Measurements from ENCODE around the gene NPM3. TPM values are rescaled to one million over a fixed set of nuclear protein-coding genes. Genes with fewer than 3 reads are reported as not detected.
A peak's percentile ranks its signal among the peaks of the same experiment; 100 is the strongest.

NPM3 gene
- total and polyA plus RNA-seq, 2 of the 4 experiments (the other 2 are of a cell fraction), result 84.1 to 112 TPM

DNA sequence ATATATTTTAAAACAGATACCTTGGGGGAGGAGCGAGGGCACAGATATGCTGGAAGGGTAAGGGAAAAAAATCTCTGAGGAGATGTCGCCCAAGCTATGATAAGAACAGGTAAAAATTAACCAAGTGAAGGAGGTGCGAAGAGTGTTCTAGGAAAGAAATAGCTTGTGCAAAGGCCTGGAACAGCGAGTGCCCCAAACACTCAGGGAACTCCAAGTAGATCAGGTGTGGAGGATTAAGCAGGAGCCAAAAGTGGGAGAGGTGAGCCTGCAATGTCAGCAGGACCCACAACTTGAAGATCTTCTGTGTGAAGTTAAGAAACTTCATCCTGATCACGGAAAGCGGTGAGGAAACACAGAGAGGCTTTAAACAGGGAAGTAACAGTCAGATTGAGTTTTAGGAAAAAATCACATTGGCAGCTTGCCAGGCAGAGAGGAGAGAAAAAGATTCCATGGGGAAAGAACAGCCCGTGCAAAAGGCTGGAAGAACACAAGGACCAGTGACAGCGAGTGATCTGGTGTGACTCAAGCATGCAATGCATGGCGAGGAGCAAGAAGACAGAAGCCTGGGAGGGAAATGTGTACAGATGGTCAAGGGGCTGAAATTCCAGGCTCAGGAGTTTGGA, 38.1 kb downstream of the NPM3 start:
- in situ Hi-C loops (cut with MboI; ENCODE audit: low sequenced_read_pairs) (loop anchor here (10.0 kb wide), 1 partner anchor 560 kb away; no protein-coding TSS in a partner anchor), intact Hi-C loops (cut with micrococcal nuclease) (no loop called here), dilution Hi-C loops (cut with HindIII; ENCODE audit: low sequenced_read_pairs, unreplicated experiment) (no loop called here)
- Histone ChIP-seq H2BK15ac (ENCODE audit: low read depth, low read length) (no peak overlapping the region), H2BK20ac (ENCODE audit: low read depth, low read length) (no peak overlapping the region), H3K79me1 (ENCODE audit: low read depth in 1 of 2, low read length in 2 of 2) (no peaks in the 10 kb centered on the region), H2BK5ac (ENCODE audit: low read depth, low read length, poor library complexity, severe bottlenecking) (no peak overlapping the region), H2BK120ac (ENCODE audit: low read depth, low read length) (no peak overlapping the region), H3K27me3 (ENCODE audit: control insufficient read depth, insufficient read depth, low read length) (peaks cover 34% of the 10 kb centered on the region), H4K5ac (ENCODE audit: low read depth, low read length) (no peak overlapping the region), H3K18ac (ENCODE audit: low read depth, low read length) (no peak overlapping the region), H2AFZ (replicated peaks; ENCODE audit: low read length, poor library complexity) (peak overlapping the region; percentile 48), H3K27ac (ENCODE audit: insufficient read depth, low read length) (no peak overlapping the region), H4K8ac (ENCODE audit: low read depth in 2 of 2, low read length in 2 of 2) (no peak overlapping the region), H3K9me3 (ENCODE audit: control insufficient read depth, insufficient read depth, low read length) (no peaks in the 10 kb centered on the region), H3K56ac (ENCODE audit: extremely low read depth, insufficient read depth, low read length) (no peak overlapping the region), H3K23ac (ENCODE audit: low read depth, low read length) (no peak overlapping the region), H2AK5ac (ENCODE audit: low read depth, low read length) (no peak overlapping the region), H4K91ac (ENCODE audit: insufficient read depth, low read depth, low read length) (no peak overlapping the region), H2AK9ac (replicated peaks; ENCODE audit: low read depth, low read length, poor library complexity) (no peak overlapping the region), H3K4me3 (ENCODE audit: insufficient read depth, low read depth, low read length) (no peak overlapping the region), H3K9me1 (ENCODE audit: insufficient read depth, low read length) (no peaks in the 10 kb centered on the region), H4K20me1 (ENCODE audit: insufficient read depth, low read length) (no peaks in the 10 kb centered on the region), H3K36me3 (ENCODE audit: control insufficient read depth, insufficient read depth, low read length) (no peaks in the 10 kb centered on the region), H3K14ac (replicated peaks; ENCODE audit: low read depth, low read length) (no peak overlapping the region), H3K4me1 (ENCODE audit: control insufficient read depth, insufficient read depth, low read length) (no peaks in the 10 kb centered on the region), H3K4ac (ENCODE audit: low read depth, low read length) (no peak overlapping the region), H3K9ac (ENCODE audit: low read depth, low read length) (no peak overlapping the region), H3K4me2 (ENCODE audit: low read depth, low read length) (no peak overlapping the region)
- no peak for DNase-seq
- WGBS, 2 experiments (ENCODE audit: extremely low coverage in 2 of 2, insufficient read length in 1 of 2), result 44% methylated on average over 8 of the region's 9 CpGs; no CpG with 5 or more reads in 1 of the 2 experiments
- ChIA-PET POLR2A (ENCODE audit: unreplicated experiment) (no interaction called here), CTCF (interaction anchor here (1.5 kb wide), 1 partner anchor 9 kb away, joined by 4 read pairs; no protein-coding TSS in a partner anchor)
- TF ChIP-seq SMC3 (IDR thresholded peaks at IDR 0.05; ENCODE audit: low read depth, low read length) (no peak), NFE2L2 (IDR thresholded peaks at IDR 0.05; ENCODE audit: low read depth, low read length) (no peak), RAD21 (IDR thresholded peaks at IDR 0.05; ENCODE audit: low read length) (no peak), MAFK (IDR thresholded peaks at IDR 0.05; ENCODE audit: low read depth, low read length) (no peak), RFX5 (IDR thresholded peaks at IDR 0.05; ENCODE audit: low read depth, low read length) (no peak), MXI1 (IDR thresholded peaks at IDR 0.05; ENCODE audit: borderline replicate concordance, low read depth, low read length) (no peak), POLR2A (IDR thresholded peaks at IDR 0.05; ENCODE audit: low read depth, low read length) (no peak), MAZ (IDR thresholded peaks at IDR 0.05; ENCODE audit: borderline replicate concordance, low read depth, low read length) (no peak), RCOR1 (IDR thresholded peaks at IDR 0.05; ENCODE audit: insufficient replicate concordance, low read length) (no peak), BHLHE40 (IDR thresholded peaks at IDR 0.05; ENCODE audit: low read depth, low read length) (no peak), CHD1 (IDR thresholded peaks at IDR 0.05; ENCODE audit: low read depth, low read length) (no peak), CEBPB (IDR thresholded peaks at IDR 0.05; ENCODE audit: low read depth, low read length) (no peak), FOS (IDR thresholded peaks at IDR 0.05; ENCODE audit: low read depth, low read length) (no peak)
- TF ChIP-seq, protein P1, sequence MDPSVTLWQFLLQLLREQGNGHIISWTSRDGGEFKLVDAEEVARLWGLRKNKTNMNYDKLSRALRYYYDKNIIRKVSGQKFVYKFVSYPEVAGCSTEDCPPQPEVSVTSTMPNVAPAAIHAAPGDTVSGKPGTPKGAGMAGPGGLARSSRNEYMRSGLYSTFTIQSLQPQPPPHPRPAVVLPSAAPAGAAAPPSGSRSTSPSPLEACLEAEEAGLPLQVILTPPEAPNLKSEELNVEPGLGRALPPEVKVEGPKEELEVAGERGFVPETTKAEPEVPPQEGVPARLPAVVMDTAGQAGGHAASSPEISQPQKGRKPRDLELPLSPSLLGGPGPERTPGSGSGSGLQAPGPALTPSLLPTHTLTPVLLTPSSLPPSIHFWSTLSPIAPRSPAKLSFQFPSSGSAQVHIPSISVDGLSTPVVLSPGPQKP (IDR thresholded peaks at IDR 0.05; ENCODE audit: borderline replicate concordance, low read depth, low read length), result no peak
- TF ChIP-seq, protein P2, sequence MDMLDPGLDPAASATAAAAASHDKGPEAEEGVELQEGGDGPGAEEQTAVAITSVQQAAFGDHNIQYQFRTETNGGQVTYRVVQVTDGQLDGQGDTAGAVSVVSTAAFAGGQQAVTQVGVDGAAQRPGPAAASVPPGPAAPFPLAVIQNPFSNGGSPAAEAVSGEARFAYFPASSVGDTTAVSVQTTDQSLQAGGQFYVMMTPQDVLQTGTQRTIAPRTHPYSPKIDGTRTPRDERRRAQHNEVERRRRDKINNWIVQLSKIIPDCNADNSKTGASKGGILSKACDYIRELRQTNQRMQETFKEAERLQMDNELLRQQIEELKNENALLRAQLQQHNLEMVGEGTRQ (IDR thresholded peaks at IDR 0.05; ENCODE audit: low read depth, low read length), result no peak
- TF ChIP-seq, protein P3, sequence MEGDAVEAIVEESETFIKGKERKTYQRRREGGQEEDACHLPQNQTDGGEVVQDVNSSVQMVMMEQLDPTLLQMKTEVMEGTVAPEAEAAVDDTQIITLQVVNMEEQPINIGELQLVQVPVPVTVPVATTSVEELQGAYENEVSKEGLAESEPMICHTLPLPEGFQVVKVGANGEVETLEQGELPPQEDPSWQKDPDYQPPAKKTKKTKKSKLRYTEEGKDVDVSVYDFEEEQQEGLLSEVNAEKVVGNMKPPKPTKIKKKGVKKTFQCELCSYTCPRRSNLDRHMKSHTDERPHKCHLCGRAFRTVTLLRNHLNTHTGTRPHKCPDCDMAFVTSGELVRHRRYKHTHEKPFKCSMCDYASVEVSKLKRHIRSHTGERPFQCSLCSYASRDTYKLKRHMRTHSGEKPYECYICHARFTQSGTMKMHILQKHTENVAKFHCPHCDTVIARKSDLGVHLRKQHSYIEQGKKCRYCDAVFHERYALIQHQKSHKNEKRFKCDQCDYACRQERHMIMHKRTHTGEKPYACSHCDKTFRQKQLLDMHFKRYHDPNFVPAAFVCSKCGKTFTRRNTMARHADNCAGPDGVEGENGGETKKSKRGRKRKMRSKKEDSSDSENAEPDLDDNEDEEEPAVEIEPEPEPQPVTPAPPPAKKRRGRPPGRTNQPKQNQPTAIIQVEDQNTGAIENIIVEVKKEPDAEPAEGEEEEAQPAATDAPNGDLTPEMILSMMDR (conservative IDR thresholded peaks at IDR 0.05; ENCODE audit: low read depth, low read length), result no peak
- no TSS peak for BruUV-seq (replicated peaks)
- ATAC-seq (ENCODE audit: low read depth), result no peak
